Activated CD8-positive, alpha-beta memory T cell treated with anti-CD3 and anti-CD28 coated beads, Interleukin-2, amount 50 U/mL, for 4 hours (primary cell): ENCODE measurements around the gene UNK.

Experiments
- DNase-seq: peaks from one replicate; pipeline ENCODE4 v3.0.0-alpha.2; 2020

Gene UNK

GRCh38 chr17:75784473-75785015, at the start of gene UNK:
TSS of gene UNK (plus strand) at chr17:75784806. CDS start at chr17:75784881, 75 bp downstream.
- peak; percentile 93 for DNase-seq

- no peak for DNase-seq
Observed at GRCh38 chr17:75736173-75736835, 48.3 kb upstream of the UNK start.

GRCh38 chr17:75737133-75737962, 47.3 kb upstream of the UNK start:
- DNase-seq, result no peak

GRCh38 chr17:75738218-75738802, 46.3 kb upstream of the UNK start:
- no peak for DNase-seq

GRCh38 chr17:75739174-75739573, 45.4 kb upstream of the UNK start:
- no peak for DNase-seq

GRCh38 chr17:75739801-75740200, 44.8 kb upstream of the UNK start:
- DNase-seq, result no peak

GRCh38 chr17:75740215-75740614, 44.4 kb upstream of the UNK start:
- no peak for DNase-seq

- DNase-seq, result no peak
Observed at GRCh38 chr17:75740631-75741077, 44.0 kb upstream of the UNK start.

- no peak for DNase-seq
Observed at GRCh38 chr17:75742337-75742736, 42.3 kb upstream of the UNK start.

GRCh38 chr17:75743625-75744206, 40.9 kb upstream of the UNK start:
- no peak for DNase-seq

- DNase-seq, result no peak
Observed at GRCh38 chr17:75748706-75749105, 35.9 kb upstream of the UNK start.

- DNase-seq, result peak; percentile 91
Observed at GRCh38 chr17:75749545-75750389, 34.8 kb upstream of the UNK start.

GRCh38 chr17:75750661-75751423, 33.8 kb upstream of the UNK start:
- no peak for DNase-seq

GRCh38 chr17:75751676-75752404, 32.8 kb upstream of the UNK start:
- no peak for DNase-seq

- no peak for DNase-seq
Observed at GRCh38 chr17:75752405-75752709, 32.2 kb upstream of the UNK start.

GRCh38 chr17:75752802-75753513, 31.6 kb upstream of the UNK start:
- DNase-seq, result no peak

GRCh38 chr17:75753514-75754377, 30.9 kb upstream of the UNK start:
- DNase-seq, result peak; percentile 77

- no peak for DNase-seq
Observed at GRCh38 chr17:75754378-75755204, 30.0 kb upstream of the UNK start.
